KOPT-K1 (cell line): ENCODE measurements around the gene CGNL1.

Experiments used
- H3K27ac ChIP-seq: fragments of 200-600 bp; sonication (generic); 2 replicates; pipeline ENCODE4 v1.5.1; 2016; ENCODE audit warnings: antibody characterized with exemption, mild to moderate bottlenecking, low read depth, low read length; ENCODE audit not compliant: poor library complexity, severe bottlenecking
- H3K36me3 ChIP-seq: fragments of 200-600 bp; sonication (generic); 2 replicates; pipeline ENCODE4 v1.5.1; 2017; ENCODE audit warnings: antibody characterized with exemption, mild to moderate bottlenecking, low read length, moderate library complexity; ENCODE audit not compliant: insufficient read depth
- H3K9me3 ChIP-seq: fragments of 200-600 bp; sonication (generic); 2 replicates; pipeline ENCODE4 v1.5.1; 2017; ENCODE audit warnings: antibody characterized with exemption, low read length, mild to moderate bottlenecking; ENCODE audit not compliant: insufficient read depth, poor library complexity, severe bottlenecking

Gene CGNL1

DNA sequence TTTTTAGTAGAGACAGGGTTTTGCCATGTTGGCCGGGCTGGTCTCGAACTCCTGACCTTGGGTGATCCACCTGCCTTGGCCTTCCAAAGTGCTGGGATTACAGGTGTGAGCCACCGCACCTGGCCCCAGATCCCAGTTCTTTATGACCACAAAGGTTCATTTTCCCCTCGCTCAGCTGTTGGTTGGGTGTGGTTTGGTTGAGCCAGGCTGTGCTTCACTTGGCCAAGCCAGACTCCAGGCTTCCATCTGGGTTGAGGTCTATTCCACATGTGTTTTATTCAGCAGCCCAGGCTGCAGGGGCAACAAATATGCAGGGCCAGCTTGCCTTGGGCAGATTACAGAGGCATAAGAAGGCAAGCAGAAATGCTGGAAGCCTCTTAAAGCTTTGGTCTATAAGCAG, 13.7 kb downstream of the CGNL1 start:
- Histone ChIP-seq H3K27ac (no peak overlapping the region), H3K9me3 (no peaks in the 10 kb centered on the region), H3K36me3 (no peaks in the 10 kb centered on the region)

- Histone ChIP-seq H3K9me3 (no peaks in the 10 kb centered on the region), H3K36me3 (no peaks in the 10 kb centered on the region), H3K27ac (no peak overlapping the region)
These were observed 14.3 kb downstream of the CGNL1 start for GRCh38 chr15:57390583-57390982.

GRCh38 chr15:57391537-57391936, 15.2 kb downstream of the CGNL1 start:
- Histone ChIP-seq H3K36me3 (no peaks in the 10 kb centered on the region), H3K27ac (no peak overlapping the region), H3K9me3 (no peaks in the 10 kb centered on the region)

DNA sequence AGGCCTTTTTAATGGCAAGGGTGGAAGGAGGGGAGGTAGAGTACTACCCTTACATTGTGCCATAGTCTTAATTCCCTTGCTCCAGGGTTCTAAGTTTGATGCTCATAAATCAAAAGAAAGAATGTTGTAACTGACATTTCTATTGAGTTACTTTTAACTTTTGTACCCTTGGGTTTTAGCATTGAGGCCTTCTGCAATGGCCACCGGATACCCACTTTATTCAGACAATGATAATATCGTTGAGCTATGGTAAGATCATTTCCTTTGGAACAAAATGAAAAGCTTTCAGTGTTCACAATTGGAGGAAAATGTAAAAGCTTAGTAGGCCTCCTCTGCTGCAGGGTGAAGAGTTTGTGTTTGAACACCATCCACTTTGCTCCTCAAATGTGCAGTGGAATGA, 16.8 kb downstream of the CGNL1 start:
- Histone ChIP-seq H3K27ac (no peak overlapping the region), H3K9me3 (no peaks in the 10 kb centered on the region), H3K36me3 (no peaks in the 10 kb centered on the region)

GRCh38 chr15:57395292-57395691, 19.0 kb downstream of the CGNL1 start:
- Histone ChIP-seq H3K36me3 (no peaks in the 10 kb centered on the region), H3K27ac (no peak overlapping the region), H3K9me3 (no peaks in the 10 kb centered on the region)

- Histone ChIP-seq H3K27ac (no peak overlapping the region), H3K9me3 (no peaks in the 10 kb centered on the region), H3K36me3 (no peaks in the 10 kb centered on the region)
These were observed 22.0 kb downstream of the CGNL1 start for GRCh38 chr15:57398336-57398735.

DNA sequence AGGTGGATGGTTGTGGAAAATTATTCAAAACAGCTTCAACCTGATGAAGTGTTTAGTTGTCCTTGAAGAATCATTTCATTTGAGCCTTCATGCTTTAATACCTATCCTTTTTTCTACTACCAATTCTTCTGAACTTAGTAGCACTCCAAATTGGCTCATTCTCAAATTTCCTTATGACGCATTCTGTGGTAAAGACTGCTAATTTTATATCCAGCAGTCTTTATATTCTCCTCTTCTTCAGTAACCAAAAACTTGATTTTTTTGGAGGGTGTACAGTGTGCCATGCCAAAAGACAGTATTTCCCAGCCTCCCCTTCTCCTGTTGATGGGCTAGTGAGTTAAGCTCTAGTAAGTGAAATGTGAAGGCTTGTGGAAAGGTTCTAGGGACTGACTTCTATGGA, 25.2 kb downstream of the CGNL1 start:
- no peaks in the 10 kb centered on the region for H3K36me3 ChIP-seq
- no peaks in the 10 kb centered on the region for H3K9me3 ChIP-seq
- no peak overlapping the region for H3K27ac ChIP-seq

DNA sequence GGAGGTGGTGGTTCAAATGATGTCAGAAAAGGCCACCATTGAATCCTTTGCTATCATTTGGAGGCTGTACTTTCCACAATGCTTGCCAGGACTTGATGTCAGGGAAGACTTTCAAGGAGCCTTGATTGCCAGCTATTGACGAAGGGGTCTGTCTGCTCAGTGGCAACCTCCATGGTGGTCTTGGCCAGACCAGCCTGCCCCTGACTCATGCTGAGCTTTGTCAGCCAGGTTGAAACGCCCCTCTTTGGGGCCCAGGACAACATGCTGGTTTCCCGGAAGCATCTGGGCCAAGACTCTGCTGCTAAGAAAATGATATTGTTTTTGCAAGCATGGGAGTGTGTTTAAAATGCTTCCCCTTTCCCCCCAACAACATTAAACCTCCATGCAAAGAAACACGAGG, 26.7 kb downstream of the CGNL1 start:
- Histone ChIP-seq H3K36me3 (no peaks in the 10 kb centered on the region), H3K27ac (no peak overlapping the region), H3K9me3 (no peaks in the 10 kb centered on the region)

DNA sequence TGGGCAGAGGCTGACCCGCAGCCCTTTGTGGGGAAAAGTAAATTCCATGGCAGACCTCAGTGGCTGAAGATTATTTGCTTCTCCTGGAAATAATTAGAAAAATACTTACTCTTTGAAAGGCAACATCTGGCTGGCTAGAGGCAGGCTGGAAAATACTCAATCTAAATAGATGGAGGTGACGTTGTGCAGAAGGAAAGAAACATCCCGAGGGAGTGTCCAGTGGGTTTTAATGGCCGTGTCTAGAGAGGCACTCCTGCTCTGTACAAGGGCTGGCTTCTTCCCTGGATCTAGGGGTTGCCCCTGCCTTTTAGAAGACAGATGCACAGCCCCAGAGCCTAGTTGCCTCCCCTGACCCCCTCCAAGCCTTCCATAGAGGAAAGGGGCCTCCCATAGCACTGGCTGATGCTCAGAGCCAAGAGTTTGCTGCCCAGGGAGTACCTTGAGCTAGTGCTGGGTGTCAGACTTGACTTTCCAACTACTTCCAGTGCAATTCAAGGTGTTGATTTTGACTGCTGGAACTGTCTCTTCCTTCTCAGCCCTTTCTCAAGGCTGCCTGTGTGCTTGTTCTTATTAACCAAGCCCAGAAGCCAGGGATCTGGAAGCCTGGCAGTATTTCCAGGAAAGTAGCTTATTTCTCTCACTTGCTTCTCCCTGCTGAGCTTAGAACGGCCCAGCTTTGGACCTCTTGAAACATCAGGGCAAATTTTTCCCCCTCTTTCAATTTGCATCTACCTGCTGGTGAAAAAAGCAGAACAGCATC, 27.4 kb downstream of the CGNL1 start:
- no peaks in the 10 kb centered on the region for H3K36me3 ChIP-seq
- no peaks in the 10 kb centered on the region for H3K9me3 ChIP-seq
- no peak overlapping the region for H3K27ac ChIP-seq

DNA sequence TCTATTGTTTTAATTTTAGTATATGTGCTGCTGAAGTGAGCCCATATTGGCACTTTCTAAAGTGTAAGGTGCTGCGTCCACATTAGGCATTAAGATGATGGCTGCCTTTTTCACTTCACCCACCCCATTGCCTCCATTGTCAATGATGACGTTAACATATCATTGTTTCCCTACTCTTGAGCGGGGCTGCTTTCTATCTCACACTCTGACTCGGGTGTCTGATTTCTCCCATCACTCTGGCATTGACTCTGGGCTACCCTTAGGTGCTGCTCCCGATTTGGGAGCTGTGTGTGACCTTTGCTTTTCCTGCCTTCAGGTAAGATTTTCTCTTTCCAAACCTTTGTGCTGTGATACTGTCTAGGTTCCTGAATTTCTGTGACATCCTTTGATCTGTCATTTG, 28.8 kb downstream of the CGNL1 start:
- Histone ChIP-seq H3K9me3 (no peaks in the 10 kb centered on the region), H3K27ac (no peak overlapping the region), H3K36me3 (no peaks in the 10 kb centered on the region)

DNA sequence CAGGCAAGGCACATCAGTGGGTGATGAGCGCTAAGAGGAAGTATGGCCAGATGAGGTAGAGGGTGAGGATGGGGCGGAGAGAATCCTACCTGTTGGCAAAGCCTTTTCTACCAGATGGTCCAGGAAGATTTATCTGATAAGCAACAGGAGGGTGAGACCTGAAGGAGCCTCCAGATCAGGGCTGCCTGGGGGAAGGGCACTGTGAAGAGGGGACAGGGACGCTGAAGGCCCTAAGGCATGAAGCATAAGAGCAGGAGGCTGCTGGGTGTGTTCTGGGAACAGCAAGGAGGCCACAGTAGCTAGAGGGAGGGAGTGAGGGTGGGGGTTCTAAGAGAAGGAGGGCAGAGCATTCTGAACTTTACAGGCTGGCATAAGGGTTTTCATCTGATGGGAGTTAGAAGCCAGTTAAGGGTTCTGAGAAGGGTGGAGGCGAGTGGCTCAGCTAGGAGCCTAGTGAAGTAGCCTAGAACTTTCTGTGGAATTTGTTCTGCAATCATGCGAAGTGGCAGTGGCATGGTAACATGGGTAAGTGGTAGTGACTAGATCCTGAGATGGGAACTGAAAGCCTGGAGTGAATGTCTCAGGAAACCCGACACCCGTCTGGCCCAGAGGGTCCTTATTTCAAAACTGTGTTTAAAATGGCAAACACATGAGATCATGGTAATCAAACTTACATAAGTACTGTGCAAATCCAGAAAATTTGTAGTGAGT, 29.9 kb downstream of the CGNL1 start:
- Histone ChIP-seq H3K36me3 (no peaks in the 10 kb centered on the region), H3K9me3 (no peaks in the 10 kb centered on the region), H3K27ac (no peak overlapping the region)

DNA sequence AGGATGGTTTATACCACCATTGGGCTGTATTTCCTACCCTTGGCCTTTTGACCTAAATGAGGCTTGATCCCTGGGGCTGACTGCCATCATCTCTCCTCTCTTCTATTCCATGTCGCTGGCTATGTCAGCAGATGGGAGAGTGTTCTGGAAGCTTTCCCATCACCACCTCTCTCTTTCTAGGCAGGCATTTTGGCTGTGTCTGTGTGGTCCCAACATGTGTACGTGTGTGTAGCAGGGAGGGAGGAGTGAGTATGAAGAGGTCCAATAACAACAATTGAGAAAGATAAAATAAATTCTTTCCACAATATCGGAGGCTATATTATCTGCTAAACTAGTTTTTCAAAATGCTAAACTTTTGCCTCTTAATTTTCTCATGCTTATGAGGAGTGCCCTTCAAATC, 34.1 kb downstream of the CGNL1 start:
- Histone ChIP-seq H3K27ac (no peak overlapping the region), H3K9me3 (no peaks in the 10 kb centered on the region), H3K36me3 (no peaks in the 10 kb centered on the region)

- H3K9me3 ChIP-seq = no peaks in the 10 kb centered on the region
- H3K27ac ChIP-seq = no peak overlapping the region
These were observed 35.9 kb downstream of the CGNL1 start for GRCh38 chr15:57411945-57412768.

DNA sequence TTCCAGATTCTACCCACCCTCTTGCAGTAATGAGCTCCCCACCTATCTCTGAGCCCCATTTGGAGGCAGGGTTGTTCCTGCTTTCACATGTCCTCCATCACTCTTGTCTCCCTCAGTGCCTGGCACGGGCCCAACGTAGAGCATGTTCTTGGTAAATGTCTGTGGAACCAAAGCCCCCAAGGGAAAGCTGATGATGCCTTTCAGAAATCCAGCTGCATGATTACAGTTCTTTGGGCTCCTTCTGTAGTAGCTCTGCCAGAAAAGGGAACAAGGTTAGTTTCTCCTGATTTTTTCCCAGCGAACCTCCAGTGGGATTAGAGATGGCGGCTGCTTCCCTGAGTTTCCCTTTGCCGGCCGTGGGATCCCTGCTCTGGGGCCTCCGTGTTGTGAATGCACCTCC, 39.3 kb downstream of the CGNL1 start:
- no peaks in the 10 kb centered on the region for H3K36me3 ChIP-seq
- no peaks in the 10 kb centered on the region for H3K9me3 ChIP-seq
- no peak overlapping the region for H3K27ac ChIP-seq

More at GRCh38 chr15:57411945-57412768, 35.9 kb downstream of the CGNL1 start:
- no peaks in the 10 kb centered on the region for H3K36me3 ChIP-seq

GRCh38 chr15:57418635-57419034, 42.3 kb downstream of the CGNL1 start:
- no peak overlapping the region for H3K27ac ChIP-seq
- no peaks in the 10 kb centered on the region for H3K9me3 ChIP-seq
- no peaks in the 10 kb centered on the region for H3K36me3 ChIP-seq
